ENCODE results near the gene COLEC12.
A peak's percentile ranks its signal among the peaks of the same experiment; 100 is the strongest.

COLEC12 gene

GRCh38 chr18:267380-267687 is 233.2 kb downstream of the COLEC12 start:
- peak overlapping the region; percentile 99 for H3K27ac Mint-ChIP-seq
- no peaks in the 10 kb centered on the region for H3K9me3 Mint-ChIP-seq
- H3K4me3 Mint-ChIP-seq, result peak overlapping the region; percentile 98
- H3K4me1 Mint-ChIP-seq (ENCODE audit: low read depth), result peaks cover 47% of the 10 kb centered on the region
- peaks cover 28% of the 10 kb centered on the region for H3K36me3 Mint-ChIP-seq (ENCODE audit: low read depth)
- no peaks in the 10 kb centered on the region for H3K27me3 Mint-ChIP-seq
